GM10266 (cell line): ENCODE results near the gene PTGR3.
A peak's percentile ranks its signal among the peaks of the same experiment; 100 is the strongest.

Experiments used
- DNase-seq: peaks from one replicate; pipeline ENCODE4 v3.0.0; 2012; ENCODE audit errors: extremely low spot score
- TF ChIP-seq, protein P1 (sequence below): IDR thresholded peaks from 2 replicates; pipeline ENCODE4 v1.5.1; 2012; ENCODE audit warnings: mild to moderate bottlenecking, low read depth; ENCODE audit not compliant: control insufficient read depth, insufficient read depth; ENCODE audit errors: missing control alignments

The PTGR3 gene

DNA sequence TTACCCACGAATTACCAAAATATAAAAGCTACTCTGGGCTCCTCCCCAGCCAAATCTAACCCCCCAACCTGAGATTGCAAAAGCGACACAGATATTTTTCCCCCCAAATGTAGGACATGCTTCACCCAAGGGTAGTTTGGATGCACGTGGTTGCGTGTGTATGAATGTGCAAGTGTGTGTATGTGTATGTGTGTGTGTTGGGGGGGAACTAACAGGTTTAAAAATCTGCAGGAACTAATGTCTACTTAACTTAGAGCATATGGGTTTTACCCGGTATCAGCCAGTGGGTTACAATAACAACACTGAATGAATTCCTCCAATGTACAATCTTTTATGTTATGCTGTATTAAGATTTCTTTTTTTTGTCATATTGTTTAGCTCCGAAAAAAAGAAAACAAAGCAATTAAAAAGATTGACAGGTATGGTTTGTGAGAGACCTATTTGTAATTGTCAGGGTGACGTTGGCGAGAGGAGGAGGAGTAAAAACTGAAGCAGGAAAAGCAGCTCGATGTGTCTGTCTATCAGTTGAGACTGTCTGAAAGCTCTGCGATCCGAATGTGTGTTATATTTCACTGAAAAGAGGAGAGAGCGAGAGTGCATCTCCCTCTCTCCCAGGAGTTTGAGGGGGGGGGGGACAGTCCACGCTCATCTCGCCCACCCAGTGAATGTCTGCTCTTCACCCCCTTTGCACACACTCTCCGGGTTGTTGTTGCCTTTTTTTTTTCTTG lies 1.5 kb upstream of the PTGR3 start, which contains the start of gene TSHZ1:
Gene TSHZ1, plus strand, starts transcription at position 524 of the 728 bp plus-strand sequence. CDS start 1,080 bp downstream, outside the sequence.
- TF ChIP-seq, protein P1, sequence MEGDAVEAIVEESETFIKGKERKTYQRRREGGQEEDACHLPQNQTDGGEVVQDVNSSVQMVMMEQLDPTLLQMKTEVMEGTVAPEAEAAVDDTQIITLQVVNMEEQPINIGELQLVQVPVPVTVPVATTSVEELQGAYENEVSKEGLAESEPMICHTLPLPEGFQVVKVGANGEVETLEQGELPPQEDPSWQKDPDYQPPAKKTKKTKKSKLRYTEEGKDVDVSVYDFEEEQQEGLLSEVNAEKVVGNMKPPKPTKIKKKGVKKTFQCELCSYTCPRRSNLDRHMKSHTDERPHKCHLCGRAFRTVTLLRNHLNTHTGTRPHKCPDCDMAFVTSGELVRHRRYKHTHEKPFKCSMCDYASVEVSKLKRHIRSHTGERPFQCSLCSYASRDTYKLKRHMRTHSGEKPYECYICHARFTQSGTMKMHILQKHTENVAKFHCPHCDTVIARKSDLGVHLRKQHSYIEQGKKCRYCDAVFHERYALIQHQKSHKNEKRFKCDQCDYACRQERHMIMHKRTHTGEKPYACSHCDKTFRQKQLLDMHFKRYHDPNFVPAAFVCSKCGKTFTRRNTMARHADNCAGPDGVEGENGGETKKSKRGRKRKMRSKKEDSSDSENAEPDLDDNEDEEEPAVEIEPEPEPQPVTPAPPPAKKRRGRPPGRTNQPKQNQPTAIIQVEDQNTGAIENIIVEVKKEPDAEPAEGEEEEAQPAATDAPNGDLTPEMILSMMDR = no peak
- DNase-seq = peak; percentile 91

DNA sequence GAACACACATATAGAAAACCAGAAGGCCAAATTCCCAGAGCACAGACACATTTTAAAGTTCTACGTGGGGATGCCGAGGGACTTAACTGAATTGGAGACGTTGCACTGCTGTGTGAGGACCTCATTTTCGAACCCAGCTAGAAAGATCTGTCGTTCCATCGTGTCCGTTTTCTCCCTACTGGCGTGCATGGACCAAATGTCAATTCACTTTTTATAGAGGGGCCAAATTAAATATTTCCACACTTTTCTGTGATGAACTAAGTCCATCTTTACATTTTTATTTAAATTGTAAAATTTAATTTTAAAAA lies 966 bp upstream of the PTGR3 start:
- TF ChIP-seq, protein P1 = no peak
- peak; percentile 48 for DNase-seq

DNA sequence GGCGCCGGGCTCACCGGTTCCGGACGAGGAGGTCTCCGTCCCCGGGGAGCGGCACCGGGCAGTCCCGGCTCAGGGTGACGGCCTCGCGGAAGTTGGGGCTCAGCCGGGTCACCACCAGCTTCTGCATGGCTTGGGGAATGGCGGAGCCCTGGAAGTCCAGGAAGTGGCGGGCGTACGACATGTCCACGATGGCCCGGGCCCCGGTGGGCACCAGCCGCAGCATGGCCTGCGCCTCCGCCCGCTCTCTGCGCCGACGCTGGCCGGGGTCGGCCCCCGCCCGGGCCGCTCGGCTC lies 157 bp downstream of the PTGR3 start:
- DNase-seq = no peak
- TF ChIP-seq, protein P1 = no peak

DNA sequence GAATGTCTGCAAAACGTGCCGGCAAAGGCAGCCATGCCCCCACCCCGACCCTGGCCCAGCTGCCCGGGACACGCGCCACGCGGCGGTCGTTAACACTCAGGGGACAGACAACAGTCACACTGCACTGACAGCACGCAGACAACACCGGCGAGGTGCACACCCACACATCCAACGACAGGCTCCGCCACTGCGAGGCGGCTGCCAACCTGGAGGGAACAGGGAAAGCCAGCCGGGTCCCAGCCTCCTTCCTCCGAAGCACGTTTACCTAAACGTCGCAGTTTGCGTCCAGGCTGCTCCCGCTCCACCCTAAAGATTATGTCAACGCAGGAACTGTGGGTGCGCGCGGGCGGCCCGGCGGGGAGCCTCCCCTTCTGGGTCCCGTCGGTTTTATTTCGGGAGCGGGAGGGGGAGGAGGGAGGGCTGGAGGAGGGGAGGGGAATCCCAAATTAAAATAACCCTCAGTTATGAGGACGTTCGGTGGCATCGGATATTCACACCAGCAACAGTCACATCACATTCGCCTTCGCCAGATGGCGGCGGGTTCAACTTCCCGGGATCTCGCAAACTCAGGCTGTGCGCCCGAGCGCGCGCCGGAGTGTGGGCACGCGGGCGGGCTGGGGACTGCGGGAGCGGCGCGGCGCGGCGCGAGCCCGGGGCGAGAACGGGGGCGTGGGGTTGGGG lies 644 bp downstream of the PTGR3 start:
- peak; percentile 64 for DNase-seq

DNA sequence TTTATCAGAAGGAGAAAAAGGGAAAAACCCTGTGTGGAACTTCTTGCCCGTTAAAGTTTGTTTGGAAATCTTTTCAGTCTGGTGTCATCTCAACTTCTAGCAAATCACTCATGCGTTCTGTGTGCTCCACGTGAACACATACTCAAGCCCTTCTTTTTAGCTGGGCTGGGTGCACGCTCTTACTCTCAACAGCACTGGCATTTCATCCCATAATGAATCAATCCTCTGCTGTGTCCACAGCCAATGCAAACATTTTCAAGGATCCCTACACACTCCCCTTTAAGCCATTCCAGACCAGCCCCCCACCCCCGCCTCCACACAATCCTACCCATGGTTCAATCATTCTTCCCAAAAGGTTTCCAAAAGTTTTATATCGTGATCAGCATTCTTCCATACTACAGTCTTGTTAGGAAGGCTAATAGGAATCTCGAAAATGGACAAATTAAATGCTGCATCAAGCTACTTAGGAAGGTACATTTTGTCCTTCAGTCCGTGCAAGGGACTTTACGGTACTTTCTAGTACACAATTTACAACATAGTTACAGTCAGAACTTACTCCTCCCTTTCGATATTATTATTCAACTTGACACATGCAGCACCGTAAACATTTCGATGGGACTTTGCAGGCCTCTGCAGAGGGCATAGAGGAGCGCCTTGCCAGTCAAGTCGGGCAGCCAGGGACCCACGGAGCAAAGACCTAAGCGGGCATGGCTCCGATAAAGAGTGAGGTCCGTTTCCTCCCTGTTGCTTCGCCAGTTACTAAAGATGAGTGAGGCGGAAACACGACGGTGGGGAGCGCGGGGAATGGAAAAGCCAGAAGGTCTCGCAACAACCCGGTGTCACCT lies 1.4 kb downstream of the PTGR3 start:
- DNase-seq = peak; percentile 65
- TF ChIP-seq, protein P1 = no peak

More for the DNA sequence above, 644 bp downstream of the PTGR3 start:
- TF ChIP-seq, protein P1 = no peak

DNA sequence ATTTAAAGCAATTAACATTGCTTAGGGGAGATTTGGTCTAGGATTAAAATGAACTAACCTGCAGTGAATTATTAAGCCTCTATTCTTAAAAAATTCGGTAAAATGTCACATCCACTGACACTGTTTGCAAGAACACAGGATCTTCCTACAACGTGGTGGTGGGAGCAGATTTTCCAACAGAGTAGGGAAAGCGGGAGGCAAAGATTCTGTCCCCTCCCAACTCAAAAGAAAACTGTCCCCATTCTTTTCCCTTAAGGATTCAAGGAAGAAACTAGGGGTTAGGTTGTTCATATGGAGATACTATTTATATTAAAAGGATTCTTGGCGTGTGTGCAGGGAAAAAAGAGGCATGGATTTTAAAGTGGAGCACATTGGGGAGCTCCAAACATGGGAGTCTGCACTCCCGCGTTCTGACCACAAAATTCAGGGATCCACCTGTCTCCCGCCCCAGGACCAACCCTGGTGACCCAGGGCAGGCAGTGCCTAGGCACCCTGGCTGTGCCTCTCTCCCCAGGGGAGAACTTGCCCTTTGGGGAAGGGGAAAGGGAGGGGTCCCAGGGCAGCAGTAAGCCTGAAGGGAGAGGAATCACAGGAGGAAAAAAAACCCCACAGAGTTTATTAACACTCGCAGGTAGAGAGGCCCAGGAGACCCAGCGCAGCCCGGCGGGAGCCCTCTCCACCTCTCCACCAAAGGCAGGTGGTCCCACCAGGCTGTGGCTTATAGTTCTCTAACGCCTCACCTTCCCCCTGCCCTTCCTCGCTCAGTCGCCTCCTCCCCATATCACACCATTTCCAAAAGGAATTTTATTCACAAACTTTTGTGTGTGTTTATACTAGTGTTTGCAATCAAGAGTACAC lies 2.3 kb downstream of the PTGR3 start:
- no peak for DNase-seq
- TF ChIP-seq, protein P1 = no peak
